GM12878 (cell line): ENCODE data around the gene PGF. TPM values are rescaled to one million over a fixed set of nuclear protein-coding genes. Genes with fewer than 3 reads are reported as not detected.

Source experiments
- ATAC-seq: fragments of 200-7000 bp; cut with Tn5 transposase; 3 replicates; pipeline ENCODE4 v1.9.1; 2020; ENCODE audit warnings: mild to moderate bottlenecking, moderate library complexity
- BruUV-seq: library from RNA; stranded (reverse); fragments of 400-500 nt; replicated peaks from 2 replicates; lab custom pipeline; 2021; lab: Mats Ljungman, UMichigan
- CTCF ChIA-PET: fragments of 300-600 bp; sonication (Branson Sonifier 250); formaldehyde crosslinking; extraction: SDS; loops from one replicate; lab custom pipeline; 2021; ENCODE audit warnings: inconsistent platforms; lab: Yijun Ruan, JAX
- POLR2A ChIA-PET: fragments of 350-600 bp; formaldehyde crosslinking; extraction: SDS; loops from one replicate; lab custom pipeline; 2021; ENCODE audit warnings: inconsistent platforms; lab: Charles Lee
- RAD21 ChIA-PET: fragments of 300-600 bp; sonication (Branson Sonifier 250); formaldehyde crosslinking; loops from one replicate; lab custom pipeline; 2023; ENCODE audit warnings: antibody characterized with exemption; ENCODE audit not compliant: unreplicated experiment; lab: Charles Lee
- SMC1A ChIA-PET: fragments of 300-600 bp; sonication (Branson Sonifier 250); formaldehyde crosslinking; loops from one replicate; lab custom pipeline; 2023; ENCODE audit not compliant: unreplicated experiment, uncharacterized antibody; lab: Charles Lee
- DNase-seq: peaks from one replicate; pipeline ENCODE4 v3.0.0-alpha.2; 2011; ENCODE audit warnings: low read depth, low spot score
- FAIRE-seq: peaks from 3 replicates; lab custom pipeline; 2011; peaks lifted over from hg19 to GRCh38; lab: Jason Lieb, UNC
- H2AFZ ChIP-seq: 2 replicates; pipeline ENCODE4 v1.6.0; 2011; ENCODE audit warnings: low read depth, low read length, control low read depth; ENCODE audit not compliant: control insufficient read depth
- H3K27ac ChIP-seq: 2 replicates; pipeline ENCODE4 v1.5.1; 2011; ENCODE audit warnings: control low read depth; ENCODE audit not compliant: control insufficient read depth, insufficient read depth
- H3K27me3 ChIP-seq, 2 experiments: replicated peaks in 1 of 2; 2 replicates each; pipeline versions ENCODE4 v1.6.0 to v1.6.1; 2011; ENCODE audit warnings: low read length in 1 of 2; ENCODE audit not compliant: control insufficient read depth in 2 of 2, insufficient read depth in 2 of 2
- H3K36me3 ChIP-seq, 2 experiments: 2 replicates each; pipeline ENCODE4 v1.5.1; 2011; ENCODE audit warnings: low read length in 1 of 2; ENCODE audit not compliant: control insufficient read depth in 2 of 2, insufficient read depth in 2 of 2
- H3K4me1 ChIP-seq: 2 replicates; pipeline ENCODE4 v1.6.1; 2011; ENCODE audit warnings: mild to moderate bottlenecking, low read length, moderate library complexity, mixed read lengths; ENCODE audit not compliant: control insufficient read depth, insufficient read depth
- H3K4me2 ChIP-seq: 2 replicates; pipeline ENCODE4 v1.6.0; 2011; ENCODE audit warnings: control low read depth; ENCODE audit not compliant: control insufficient read depth, insufficient read depth
- H3K4me3 ChIP-seq: fragments of 200-600 bp; sonication (generic); 2 replicates; pipeline ENCODE4 v1.5.1; 2016
- H3K79me2 ChIP-seq: 2 replicates; pipeline ENCODE4 v1.6.0; 2011; ENCODE audit warnings: low read length; ENCODE audit not compliant: control insufficient read depth, insufficient read depth
- H3K9ac ChIP-seq: 2 replicates; pipeline ENCODE4 v1.8.0; 2011; ENCODE audit warnings: low read length, control low read depth, mixed read lengths; ENCODE audit not compliant: control insufficient read depth, insufficient read depth
- H3K9me3 ChIP-seq: replicated peaks from 3 replicates; pipeline ENCODE4 v1.5.1; 2011; ENCODE audit warnings: mild to moderate bottlenecking, low read length; ENCODE audit not compliant: control insufficient read depth, insufficient read depth
- H4K20me1 ChIP-seq: 2 replicates; pipeline ENCODE4 v1.6.0; 2011; ENCODE audit not compliant: control insufficient read depth, insufficient read depth
- KDM1A ChIP-seq: fragments of 200-600 bp; sonication (generic); IDR thresholded peaks from 2 replicates; pipeline ENCODE4 v1.6.1; 2016; ENCODE audit warnings: borderline replicate concordance
- NRF1 ChIP-seq: conservative IDR thresholded peaks from 2 replicates; pipeline ENCODE4 v1.6.1; 2011; ENCODE audit warnings: mild to moderate bottlenecking, low read depth, low read length, improper control_type of control experiment
- ZNF217 ChIP-seq: fragments of 450-650 bp; IDR thresholded peaks from 2 replicates; pipeline ENCODE4 v1.6.1; 2017; ENCODE audit warnings: antibody characterized with exemption, mild to moderate bottlenecking
- WGBS: methylation state at CpG from one replicate; pipeline ENCODE4 v1.1.6; 2016; ENCODE audit warnings: low lambda C conversion rate; ENCODE audit not compliant: insufficient replicate concordance, insufficient coverage; ENCODE audit errors: missing lambda C conversion rate; 5-methylcytosine and 5-hydroxymethylcytosine counted together
- in situ Hi-C: fragments of 300-500 bp; cut with MboI; formaldehyde crosslinking; loops from 9 replicates; pipeline ENCODE4 v1.14.3; 2018; ENCODE audit warnings: mixed read lengths
- intact Hi-C: fragments of 100-400 bp; cut with micrococcal nuclease; formaldehyde crosslinking; loops from one replicate; pipeline ENCODE4 v1.14.2; 2022; ENCODE audit not compliant: unreplicated experiment
- polyA plus RNA-seq, 11 experiments: library from polyadenylated mRNA; depleted of rRNA in 4 of 11; unstranded in 6 of 11; stranded (reverse) in 5 of 11; fragments of >200 nt; fragmentation: Nextera tagmentation in 4 of 11; fragmentation: Illumina TruSeq in 1 of 11; extraction: Ambion mirVana in 4 of 11; extraction: Trizol in 1 of 11; gene quantifications; 1 replicate in 1 of 11; 2 replicates in 10 of 11; pipeline versions ENCODE4 v1.2.1 to v1.2.3, GENCODE V29; 2011 to 2016; ENCODE audit warnings: inconsistent platforms in 2 of 11, missing spikeins in 2 of 11, low read depth in 1 of 11
- total RNA-seq, 4 experiments: library from RNA; depleted of rRNA in 3 of 4; stranded (reverse); fragments of >200 nt in 3 of 4; fragmentation: Illumina TruSeq in 1 of 4; extraction: Trizol in 1 of 4; gene quantifications; 2 replicates each; pipeline versions ENCODE4 v1.2.1 to v1.2.3, GENCODE V29; 2013 to 2021
- TF ChIP-seq, protein P1 (sequence below): IDR thresholded peaks from 2 replicates; pipeline ENCODE4 v1.6.1; 2012; ENCODE audit warnings: improper control_type of control experiment, low read depth, low read length; ENCODE audit not compliant: insufficient replicate concordance
- TF ChIP-seq, protein P2 (sequence below): IDR thresholded peaks from 2 replicates; pipeline ENCODE4 v1.6.1; 2012; ENCODE audit warnings: low read depth, low read length, improper control_type of control experiment
- TF ChIP-seq, protein P3 (sequence below), 3 experiments: IDR thresholded peaks in 2 of 3; conservative IDR thresholded peaks in 1 of 3; 2 replicates each; pipeline ENCODE4 v1.5.1; 2011; ENCODE audit warnings: low read depth in 3 of 3, low read length in 3 of 3, mild to moderate bottlenecking in 3 of 3, control low read depth in 2 of 3, moderate library complexity in 2 of 3, inconsistent platforms in 1 of 3, mixed read lengths in 1 of 3; ENCODE audit not compliant: control insufficient read depth in 2 of 3, insufficient read depth in 1 of 3; ENCODE audit errors: extremely low read depth in 1 of 3

The PGF gene
- total and polyA plus RNA-seq, 10 of the 15 experiments (the other 5 are each of a cell fraction or from before 2014, with no cell fraction given), result 0.11 to 5.5 (median 0.63) TPM

DNA sequence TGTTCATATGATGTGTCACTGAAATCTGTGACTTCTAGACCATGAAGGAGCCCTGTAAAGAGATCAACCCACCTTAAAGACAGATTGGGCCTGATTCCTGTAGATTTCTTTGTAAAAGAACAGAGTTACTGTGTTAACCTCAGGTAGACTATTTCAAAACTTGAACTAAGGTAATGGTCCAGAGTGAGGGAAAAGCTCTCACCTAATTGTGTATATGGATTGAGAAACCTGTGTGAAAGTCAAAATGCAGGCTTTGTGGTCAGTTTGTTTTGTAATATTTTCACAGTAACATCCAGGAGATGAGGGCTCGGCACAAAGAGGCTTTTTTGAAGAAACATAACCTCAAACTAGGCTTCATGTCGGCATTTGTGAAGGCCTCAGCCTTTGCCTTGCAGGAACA, 57.3 kb downstream of the PGF start:
- no peak for FAIRE-seq
- intact Hi-C loops, result no loop called here
- Histone ChIP-seq H3K9ac (no peak overlapping the region), H3K27me3 (no peaks in the 10 kb centered on the region), H3K4me1 (peaks cover 21% of the 10 kb centered on the region), H3K9me3 (no peaks in the 10 kb centered on the region), H2AFZ (no peak overlapping the region), H3K4me2 (no peak overlapping the region), H3K4me3 (no peak overlapping the region), H3K79me2 (no peaks in the 10 kb centered on the region), H4K20me1 (no peaks in the 10 kb centered on the region), H3K36me3 (peaks cover 39 to 60% of the 10 kb centered on the region in 2 experiments), H3K27ac (no peak overlapping the region)
- WGBS, result 69% methylated on average over 2 of the region's 2 CpGs
- RAD21 ChIA-PET, result interaction anchor here (0.6 to 1.1 kb wide), 2 partner anchors 10 to 527 kb away, joined by 3 to 4 read pairs; no protein-coding TSS in a partner anchor
- POLR2A ChIA-PET, result interaction anchor here (0.6 to 0.7 kb wide), 4 partner anchors 16 to 553 kb away, joined by 3 to 7 read pairs (median 4); no protein-coding TSS in a partner anchor
- SMC1A ChIA-PET, result interaction anchor here (0.7 to 1.0 kb wide), 2 partner anchors 20 to 38 kb away, joined by 3 to 4 read pairs; no protein-coding TSS in a partner anchor
- BruUV-seq, result no TSS peak
- CTCF ChIA-PET, result interaction anchor here (0.8 to 26.0 kb wide), 4 partner anchors 8 to 190 kb away, joined by 3 to 552 read pairs (median 36); no protein-coding TSS in a partner anchor
- in situ Hi-C loops, result no loop called here
- no peak for DNase-seq
- no peak for TF ChIP-seq NRF1
- no peak for ATAC-seq

DNA sequence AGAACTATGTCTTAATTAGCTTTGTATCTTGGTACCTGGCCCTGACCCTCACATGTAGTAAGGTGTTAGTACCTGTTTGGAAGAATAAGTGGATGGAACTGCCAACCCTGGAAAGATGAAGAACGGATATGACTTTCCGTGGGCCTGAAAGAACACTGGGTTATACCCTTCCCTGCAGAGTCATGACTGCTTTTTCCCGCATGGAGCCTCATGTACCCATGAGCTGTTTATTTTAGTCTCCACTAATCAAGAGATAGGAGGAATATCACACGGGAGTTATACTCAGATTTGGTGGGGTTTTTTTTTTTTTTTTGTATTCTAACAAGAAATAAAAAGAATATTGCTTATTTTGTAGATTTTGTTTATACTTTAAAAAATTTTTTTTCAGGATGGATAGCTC, 57.8 kb downstream of the PGF start:
- no peaks in the 10 kb centered on the region for H3K27me3 ChIP-seq
- H3K4me3 ChIP-seq, result no peak overlapping the region
- WGBS, result 99% methylated on average over 4 of the region's 4 CpGs
- peaks cover 23% of the 10 kb centered on the region for H3K4me1 ChIP-seq
- H2AFZ ChIP-seq, result no peak overlapping the region
- H3K9ac ChIP-seq, result no peak overlapping the region
- H3K79me2 ChIP-seq, result no peaks in the 10 kb centered on the region
- H3K4me2 ChIP-seq, result no peak overlapping the region
- no peak for DNase-seq
- ATAC-seq, result no peak
- intact Hi-C loops, result no loop called here
- CTCF ChIA-PET, result interaction anchor here (0.5 to 26.0 kb wide), 5 partner anchors 8 to 227 kb away, joined by 3 to 552 read pairs (median 4); no protein-coding TSS in a partner anchor
- no peaks in the 10 kb centered on the region for H4K20me1 ChIP-seq
- in situ Hi-C loops, result no loop called here
- RAD21 ChIA-PET, result interaction anchor here (0.6 to 1.1 kb wide), 3 partner anchors 11 to 528 kb away, joined by 3 to 4 read pairs (median 4); no protein-coding TSS in a partner anchor
- POLR2A ChIA-PET, result interaction anchor here (0.6 to 0.7 kb wide), 4 partner anchors 15 to 552 kb away, joined by 3 to 7 read pairs (median 4); no protein-coding TSS in a partner anchor
- H3K9me3 ChIP-seq, result no peaks in the 10 kb centered on the region
- H3K27ac ChIP-seq, result no peak overlapping the region
- H3K36me3 ChIP-seq, result peaks cover 37 to 64% of the 10 kb centered on the region in 2 experiments
- SMC1A ChIA-PET, result interaction anchor here (0.7 to 1.0 kb wide), 2 partner anchors 20 to 38 kb away, joined by 3 to 4 read pairs; no protein-coding TSS in a partner anchor
- no peak for FAIRE-seq
- no TSS peak for BruUV-seq
- TF ChIP-seq KDM1A (no peak), ZNF217 (no peak)
- TF ChIP-seq, protein P1, sequence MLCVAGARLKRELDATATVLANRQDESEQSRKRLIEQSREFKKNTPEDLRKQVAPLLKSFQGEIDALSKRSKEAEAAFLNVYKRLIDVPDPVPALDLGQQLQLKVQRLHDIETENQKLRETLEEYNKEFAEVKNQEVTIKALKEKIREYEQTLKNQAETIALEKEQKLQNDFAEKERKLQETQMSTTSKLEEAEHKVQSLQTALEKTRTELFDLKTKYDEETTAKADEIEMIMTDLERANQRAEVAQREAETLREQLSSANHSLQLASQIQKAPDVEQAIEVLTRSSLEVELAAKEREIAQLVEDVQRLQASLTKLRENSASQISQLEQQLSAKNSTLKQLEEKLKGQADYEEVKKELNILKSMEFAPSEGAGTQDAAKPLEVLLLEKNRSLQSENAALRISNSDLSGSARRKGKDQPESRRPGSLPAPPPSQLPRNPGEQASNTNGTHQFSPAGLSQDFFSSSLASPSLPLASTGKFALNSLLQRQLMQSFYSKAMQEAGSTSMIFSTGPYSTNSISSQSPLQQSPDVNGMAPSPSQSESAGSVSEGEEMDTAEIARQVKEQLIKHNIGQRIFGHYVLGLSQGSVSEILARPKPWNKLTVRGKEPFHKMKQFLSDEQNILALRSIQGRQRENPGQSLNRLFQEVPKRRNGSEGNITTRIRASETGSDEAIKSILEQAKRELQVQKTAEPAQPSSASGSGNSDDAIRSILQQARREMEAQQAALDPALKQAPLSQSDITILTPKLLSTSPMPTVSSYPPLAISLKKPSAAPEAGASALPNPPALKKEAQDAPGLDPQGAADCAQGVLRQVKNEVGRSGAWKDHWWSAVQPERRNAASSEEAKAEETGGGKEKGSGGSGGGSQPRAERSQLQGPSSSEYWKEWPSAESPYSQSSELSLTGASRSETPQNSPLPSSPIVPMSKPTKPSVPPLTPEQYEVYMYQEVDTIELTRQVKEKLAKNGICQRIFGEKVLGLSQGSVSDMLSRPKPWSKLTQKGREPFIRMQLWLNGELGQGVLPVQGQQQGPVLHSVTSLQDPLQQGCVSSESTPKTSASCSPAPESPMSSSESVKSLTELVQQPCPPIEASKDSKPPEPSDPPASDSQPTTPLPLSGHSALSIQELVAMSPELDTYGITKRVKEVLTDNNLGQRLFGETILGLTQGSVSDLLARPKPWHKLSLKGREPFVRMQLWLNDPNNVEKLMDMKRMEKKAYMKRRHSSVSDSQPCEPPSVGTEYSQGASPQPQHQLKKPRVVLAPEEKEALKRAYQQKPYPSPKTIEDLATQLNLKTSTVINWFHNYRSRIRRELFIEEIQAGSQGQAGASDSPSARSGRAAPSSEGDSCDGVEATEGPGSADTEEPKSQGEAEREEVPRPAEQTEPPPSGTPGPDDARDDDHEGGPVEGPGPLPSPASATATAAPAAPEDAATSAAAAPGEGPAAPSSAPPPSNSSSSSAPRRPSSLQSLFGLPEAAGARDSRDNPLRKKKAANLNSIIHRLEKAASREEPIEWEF, result no peak
- TF ChIP-seq, protein P2, sequence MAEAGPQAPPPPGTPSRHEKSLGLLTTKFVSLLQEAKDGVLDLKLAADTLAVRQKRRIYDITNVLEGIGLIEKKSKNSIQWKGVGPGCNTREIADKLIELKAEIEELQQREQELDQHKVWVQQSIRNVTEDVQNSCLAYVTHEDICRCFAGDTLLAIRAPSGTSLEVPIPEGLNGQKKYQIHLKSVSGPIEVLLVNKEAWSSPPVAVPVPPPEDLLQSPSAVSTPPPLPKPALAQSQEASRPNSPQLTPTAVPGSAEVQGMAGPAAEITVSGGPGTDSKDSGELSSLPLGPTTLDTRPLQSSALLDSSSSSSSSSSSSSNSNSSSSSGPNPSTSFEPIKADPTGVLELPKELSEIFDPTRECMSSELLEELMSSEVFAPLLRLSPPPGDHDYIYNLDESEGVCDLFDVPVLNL, result no peak
- TF ChIP-seq, protein P3, sequence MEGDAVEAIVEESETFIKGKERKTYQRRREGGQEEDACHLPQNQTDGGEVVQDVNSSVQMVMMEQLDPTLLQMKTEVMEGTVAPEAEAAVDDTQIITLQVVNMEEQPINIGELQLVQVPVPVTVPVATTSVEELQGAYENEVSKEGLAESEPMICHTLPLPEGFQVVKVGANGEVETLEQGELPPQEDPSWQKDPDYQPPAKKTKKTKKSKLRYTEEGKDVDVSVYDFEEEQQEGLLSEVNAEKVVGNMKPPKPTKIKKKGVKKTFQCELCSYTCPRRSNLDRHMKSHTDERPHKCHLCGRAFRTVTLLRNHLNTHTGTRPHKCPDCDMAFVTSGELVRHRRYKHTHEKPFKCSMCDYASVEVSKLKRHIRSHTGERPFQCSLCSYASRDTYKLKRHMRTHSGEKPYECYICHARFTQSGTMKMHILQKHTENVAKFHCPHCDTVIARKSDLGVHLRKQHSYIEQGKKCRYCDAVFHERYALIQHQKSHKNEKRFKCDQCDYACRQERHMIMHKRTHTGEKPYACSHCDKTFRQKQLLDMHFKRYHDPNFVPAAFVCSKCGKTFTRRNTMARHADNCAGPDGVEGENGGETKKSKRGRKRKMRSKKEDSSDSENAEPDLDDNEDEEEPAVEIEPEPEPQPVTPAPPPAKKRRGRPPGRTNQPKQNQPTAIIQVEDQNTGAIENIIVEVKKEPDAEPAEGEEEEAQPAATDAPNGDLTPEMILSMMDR (IDR thresholded peaks at IDR 0.05 in 2 of 3, conservative IDR thresholded peaks at IDR 0.05 in 1 of 3; ENCODE audit: control insufficient read depth in 2 of 3, extremely low read depth in 1 of 3, insufficient read depth in 1 of 3, low read depth in 3 of 3, low read length in 3 of 3), result no peak
